ENCODE data around the gene SPSB4. TPM values are rescaled to one million over a fixed set of nuclear protein-coding genes. Genes with fewer than 3 reads are reported as not detected.

SPSB4 gene
- total and polyA plus RNA-seq, 2 donors (not counting 1 experiment from before 2014, with no cell fraction given) = not detected

DNA sequence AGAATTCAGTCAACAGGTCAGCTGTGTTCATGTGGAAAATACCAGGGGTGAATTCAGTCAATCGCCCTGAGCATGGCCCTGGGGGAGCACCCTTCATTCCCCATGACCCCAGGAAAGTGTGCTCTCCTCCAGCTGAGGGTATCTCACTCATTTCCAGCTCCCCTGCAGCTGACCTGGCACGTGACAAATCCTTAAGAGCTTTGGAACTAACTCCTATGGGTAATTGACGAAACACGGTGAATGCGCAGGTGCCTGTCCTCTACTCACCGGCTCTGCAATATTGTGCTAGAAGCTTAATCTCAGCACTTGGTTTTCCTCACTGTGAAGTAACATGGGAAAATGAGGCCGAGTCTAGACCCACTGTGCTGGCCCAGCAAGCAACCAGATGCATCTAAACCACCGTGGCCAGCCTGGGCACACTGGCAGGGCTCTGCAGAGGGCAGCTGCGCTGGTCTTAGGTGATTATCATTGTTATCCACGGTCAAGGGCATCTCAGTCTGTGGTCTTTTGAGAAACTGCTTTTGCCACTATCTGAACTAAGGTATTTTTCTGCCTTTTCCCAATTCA lies 63.1 kb downstream of the SPSB4 start:
- no peak overlapping the region for H3K27ac ChIP-seq (ENCODE audit: insufficient read depth, low read length)
- H3K36me3 ChIP-seq (ENCODE audit: control insufficient read depth, insufficient read depth, low read length) = no peaks in the 10 kb centered on the region
- H3K9ac ChIP-seq (ENCODE audit: insufficient read depth, low read length) = no peak overlapping the region
- H3K4me2 ChIP-seq (ENCODE audit: extremely low read depth, insufficient read depth, low read length) = no peak overlapping the region
- no peaks in the 10 kb centered on the region for H4K20me1 ChIP-seq (ENCODE audit: control insufficient read depth, extremely low read depth, insufficient read depth, low read length)
- H2AFZ ChIP-seq (ENCODE audit: low read length) = no peak overlapping the region
- no peaks in the 10 kb centered on the region for H3K9me3 ChIP-seq (ENCODE audit: control insufficient read depth, insufficient read depth, low read depth, low read length)
- H3K4me3 ChIP-seq (replicated peaks in 1 of 4; ENCODE audit: control extremely low read depth in 1 of 4, insufficient read depth in 1 of 4, low read depth in 3 of 4, low read length in 4 of 4) = no peak overlapping the region
- no peak for TF ChIP-seq EZH2 (IDR thresholded peaks at IDR 0.05; ENCODE audit: low read length, missing control alignments)
- TF ChIP-seq, protein P1, sequence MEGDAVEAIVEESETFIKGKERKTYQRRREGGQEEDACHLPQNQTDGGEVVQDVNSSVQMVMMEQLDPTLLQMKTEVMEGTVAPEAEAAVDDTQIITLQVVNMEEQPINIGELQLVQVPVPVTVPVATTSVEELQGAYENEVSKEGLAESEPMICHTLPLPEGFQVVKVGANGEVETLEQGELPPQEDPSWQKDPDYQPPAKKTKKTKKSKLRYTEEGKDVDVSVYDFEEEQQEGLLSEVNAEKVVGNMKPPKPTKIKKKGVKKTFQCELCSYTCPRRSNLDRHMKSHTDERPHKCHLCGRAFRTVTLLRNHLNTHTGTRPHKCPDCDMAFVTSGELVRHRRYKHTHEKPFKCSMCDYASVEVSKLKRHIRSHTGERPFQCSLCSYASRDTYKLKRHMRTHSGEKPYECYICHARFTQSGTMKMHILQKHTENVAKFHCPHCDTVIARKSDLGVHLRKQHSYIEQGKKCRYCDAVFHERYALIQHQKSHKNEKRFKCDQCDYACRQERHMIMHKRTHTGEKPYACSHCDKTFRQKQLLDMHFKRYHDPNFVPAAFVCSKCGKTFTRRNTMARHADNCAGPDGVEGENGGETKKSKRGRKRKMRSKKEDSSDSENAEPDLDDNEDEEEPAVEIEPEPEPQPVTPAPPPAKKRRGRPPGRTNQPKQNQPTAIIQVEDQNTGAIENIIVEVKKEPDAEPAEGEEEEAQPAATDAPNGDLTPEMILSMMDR (conservative IDR thresholded peaks at IDR 0.05 in 1 of 2, IDR thresholded peaks at IDR 0.05 in 1 of 2; ENCODE audit: low read depth in 1 of 2, low read length in 2 of 2) = no peak
- H3K79me2 ChIP-seq (ENCODE audit: control insufficient read depth, insufficient read depth, low read length) = no peaks in the 10 kb centered on the region
- no peak for DNase-seq (ENCODE audit: low read depth in 2 of 2)
- H3K4me1 ChIP-seq (ENCODE audit: control insufficient read depth, extremely low read depth, insufficient read depth, low read length) = no peaks in the 10 kb centered on the region
- no peaks in the 10 kb centered on the region for H3K27me3 ChIP-seq (ENCODE audit: control insufficient read depth, insufficient read depth, low read length)

DNA sequence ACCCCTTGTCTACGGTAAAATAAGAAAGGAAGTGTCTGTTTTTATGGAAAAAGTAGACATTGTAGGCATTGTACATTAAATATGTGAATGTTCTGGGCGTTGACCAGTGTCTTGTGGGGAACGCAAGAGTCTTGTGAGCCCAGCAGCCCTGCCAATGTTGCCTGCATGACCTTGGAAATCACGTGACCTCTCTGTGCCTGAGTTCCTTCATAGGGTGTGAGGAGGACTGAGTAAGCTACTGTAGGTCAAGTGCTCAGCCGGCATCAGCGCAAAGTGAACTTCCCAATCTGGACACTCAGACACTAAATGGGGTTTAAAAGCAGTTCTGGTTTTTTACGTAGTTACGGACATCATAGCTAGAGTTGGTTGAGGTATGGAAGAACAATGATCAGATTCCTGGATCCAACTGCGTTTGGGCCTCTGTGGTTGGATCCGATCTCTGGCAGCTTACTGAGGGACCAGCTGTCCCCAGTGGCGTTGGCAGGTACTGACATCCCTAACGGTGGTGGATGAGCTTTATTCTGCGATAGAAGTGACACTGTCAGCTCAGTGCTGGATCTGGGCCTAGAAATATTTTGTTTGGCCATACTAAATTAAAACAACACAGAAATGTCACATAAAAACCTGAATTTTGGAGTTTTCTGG lies 63.8 kb downstream of the SPSB4 start:
- no peak overlapping the region for H3K4me3 ChIP-seq (replicated peaks in 1 of 4; ENCODE audit: control extremely low read depth in 1 of 4, insufficient read depth in 1 of 4, low read depth in 3 of 4, low read length in 4 of 4)
- H3K4me1 ChIP-seq (ENCODE audit: control insufficient read depth, extremely low read depth, insufficient read depth, low read length) = no peaks in the 10 kb centered on the region
- no peaks in the 10 kb centered on the region for H3K36me3 ChIP-seq (ENCODE audit: control insufficient read depth, insufficient read depth, low read length)
- no peak overlapping the region for H3K4me2 ChIP-seq (ENCODE audit: extremely low read depth, insufficient read depth, low read length)
- no peaks in the 10 kb centered on the region for H4K20me1 ChIP-seq (ENCODE audit: control insufficient read depth, extremely low read depth, insufficient read depth, low read length)
- H3K9me3 ChIP-seq (ENCODE audit: control insufficient read depth, insufficient read depth, low read depth, low read length) = no peaks in the 10 kb centered on the region
- DNase-seq (ENCODE audit: low read depth in 2 of 2) = no peak
- no peaks in the 10 kb centered on the region for H3K27me3 ChIP-seq (ENCODE audit: control insufficient read depth, insufficient read depth, low read length)
- H3K27ac ChIP-seq (ENCODE audit: insufficient read depth, low read length) = no peak overlapping the region
- H2AFZ ChIP-seq (ENCODE audit: low read length) = no peak overlapping the region
- H3K79me2 ChIP-seq (ENCODE audit: control insufficient read depth, insufficient read depth, low read length) = no peaks in the 10 kb centered on the region
- no peak for TF ChIP-seq EZH2 (IDR thresholded peaks at IDR 0.05; ENCODE audit: low read length, missing control alignments)
- TF ChIP-seq, protein P1 (conservative IDR thresholded peaks at IDR 0.05 in 1 of 2, IDR thresholded peaks at IDR 0.05 in 1 of 2; ENCODE audit: low read depth in 1 of 2, low read length in 2 of 2) = peak; percentile 14 to 34
- H3K9ac ChIP-seq (ENCODE audit: insufficient read depth, low read length) = no peak overlapping the region

DNA sequence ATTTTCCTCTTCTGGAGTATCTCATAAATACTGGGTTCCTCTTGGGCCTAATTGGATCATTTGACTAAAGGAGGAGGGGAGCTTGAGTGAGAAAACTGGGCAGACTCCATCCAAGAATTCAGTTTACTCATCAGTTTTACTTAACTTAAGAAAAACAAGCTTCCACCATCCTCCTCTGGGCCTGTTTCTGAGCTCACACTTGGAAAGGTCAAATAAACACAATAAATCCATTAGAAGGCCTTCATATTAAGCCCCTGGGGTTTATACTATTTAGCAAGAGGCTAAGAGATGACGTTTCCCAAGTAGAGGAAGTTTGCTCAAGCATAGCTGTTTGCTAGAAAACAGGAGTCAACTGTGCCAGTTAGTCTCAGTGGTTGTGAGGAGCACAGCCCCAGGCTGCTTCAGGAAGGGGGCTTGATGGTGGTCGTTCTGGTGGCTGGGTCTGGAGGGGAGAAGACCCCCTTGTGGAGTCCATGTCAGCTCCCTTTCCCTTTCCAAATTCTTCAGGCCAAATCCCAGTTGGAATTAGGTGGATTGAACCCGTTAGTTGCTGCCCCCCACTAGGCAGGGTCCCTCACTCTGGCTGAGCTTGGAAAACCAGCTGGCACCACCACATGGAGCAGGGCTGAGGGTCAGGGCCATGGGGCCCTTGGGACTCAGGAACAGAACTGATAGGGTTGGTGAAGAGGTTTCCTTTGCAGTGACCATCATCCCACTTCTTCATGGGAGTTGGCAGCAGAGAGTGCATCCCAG lies 64.8 kb downstream of the SPSB4 start:
- H3K36me3 ChIP-seq (ENCODE audit: control insufficient read depth, insufficient read depth, low read length) = no peaks in the 10 kb centered on the region
- TF ChIP-seq EZH2 (IDR thresholded peaks at IDR 0.05; ENCODE audit: low read length, missing control alignments) = no peak
- TF ChIP-seq, protein P1 (conservative IDR thresholded peaks at IDR 0.05 in 1 of 2, IDR thresholded peaks at IDR 0.05 in 1 of 2; ENCODE audit: low read depth in 1 of 2, low read length in 2 of 2) = no peak
- no peaks in the 10 kb centered on the region for H3K79me2 ChIP-seq (ENCODE audit: control insufficient read depth, insufficient read depth, low read length)
- no peak overlapping the region for H3K27ac ChIP-seq (ENCODE audit: insufficient read depth, low read length)
- no peak overlapping the region for H3K9ac ChIP-seq (ENCODE audit: insufficient read depth, low read length)
- H2AFZ ChIP-seq (ENCODE audit: low read length) = no peak overlapping the region
- DNase-seq (ENCODE audit: low read depth in 2 of 2) = peak in 1 of 2 donors; percentile 64
- no peaks in the 10 kb centered on the region for H3K9me3 ChIP-seq (ENCODE audit: control insufficient read depth, insufficient read depth, low read depth, low read length)
- no peak overlapping the region for H3K4me3 ChIP-seq (replicated peaks in 1 of 4; ENCODE audit: control extremely low read depth in 1 of 4, insufficient read depth in 1 of 4, low read depth in 3 of 4, low read length in 4 of 4)
- H3K4me2 ChIP-seq (ENCODE audit: extremely low read depth, insufficient read depth, low read length) = no peak overlapping the region
- H3K4me1 ChIP-seq (ENCODE audit: control insufficient read depth, extremely low read depth, insufficient read depth, low read length) = no peaks in the 10 kb centered on the region
- H3K27me3 ChIP-seq (ENCODE audit: control insufficient read depth, insufficient read depth, low read length) = no peaks in the 10 kb centered on the region
- no peaks in the 10 kb centered on the region for H4K20me1 ChIP-seq (ENCODE audit: control insufficient read depth, extremely low read depth, insufficient read depth, low read length)
